Spleen (tissue), 7 donors: ENCODE data around the gene DPYSL5.

Source experiments
- CTCF ChIP-seq, 11 experiments: fragments of 200-600 bp in 7 of 11; fragments of 450-650 bp in 4 of 11; sonication (generic) in 4 of 11; IDR thresholded peaks in 8 of 11; conservative IDR thresholded peaks in 3 of 11; 1 replicate in 7 of 11; 2 replicates in 4 of 11; pipeline versions ENCODE4 v1.4.0 to v1.8.0; 2016 to 2021; ENCODE audit warnings: antibody characterized with exemption in 11 of 11, inconsistent platforms in 4 of 11, mild to moderate bottlenecking in 1 of 11
- POLR2A ChIP-seq, 3 donors: fragments of 450-650 bp; IDR thresholded peaks; one replicate each; pipeline ENCODE4 v1.5.1; 2017; ENCODE audit warnings: antibody characterized with exemption in 3 of 3, mild to moderate bottlenecking in 1 of 3
- POLR2AphosphoS5 ChIP-seq, 3 donors: sonication (generic); formaldehyde crosslinking; IDR thresholded peaks; one replicate each; pipeline ENCODE4 v1.5.1; 2017; ENCODE audit warnings: antibody characterized with exemption in 3 of 3
- donor health status: DM: no; HTN: no; CAD: no; lungs with moderate emphysema.
- donor health status: DM: no; HTN: no; CAD: no.
- donor health status: DM: no; HTN: no; CAD: no.

- TF ChIP-seq CTCF (IDR thresholded peaks at IDR 0.05 in 8 of 11, conservative IDR thresholded peaks at IDR 0.05 in 3 of 11) = no peak
- TF ChIP-seq POLR2AphosphoS5 (IDR thresholded peaks at IDR 0.05) = no peak
- TF ChIP-seq POLR2A (IDR thresholded peaks at IDR 0.05) = no peak
Measured at GRCh38 chr2:26910176-26910575, 62.2 kb downstream of the DPYSL5 start.
